ENCODE measurements around the gene PLOD2. TPM values are rescaled to one million over a fixed set of nuclear protein-coding genes. Genes with fewer than 3 reads are reported as not detected.

PLOD2 gene
- polyA plus RNA-seq, 4 donors = 17.8 to 118 (median 21.5) TPM

- Histone ChIP-seq H3K4me1 (ENCODE audit: control insufficient read depth in 3 of 3, insufficient read depth in 2 of 3, low read depth in 1 of 3, low read length in 2 of 3) (peaks cover 0 to 12% (median 4%) of the 10 kb centered on the region in 3 donors), H3K36me3 (ENCODE audit: control insufficient read depth in 3 of 3, insufficient read depth in 2 of 3, low read depth in 1 of 3, low read length in 3 of 3) (no peaks in the 10 kb centered on the region), H3K27me3 (ENCODE audit: control insufficient read depth in 3 of 3, insufficient read depth in 3 of 3, low read length in 3 of 3) (no peaks in the 10 kb centered on the region), H3K4me3 (ENCODE audit: low read depth in 1 of 3, low read length in 3 of 3) (no peak overlapping the region), H3K9me3 (ENCODE audit: control insufficient read depth in 2 of 2, insufficient read depth in 1 of 2, low read depth in 1 of 2, low read length in 1 of 2) (no peaks in the 10 kb centered on the region), H3K27ac (ENCODE audit: low read depth in 1 of 3, low read length in 2 of 3) (no peak overlapping the region)
- WGBS, 3 donors = 85 to 89% (median 87%) methylated on average over 5 of the region's 5 CpGs
- DNase-seq (no peak), FAIRE-seq (no peak)
These were observed 29.2 kb downstream of the PLOD2 start for GRCh38 chr3:146131616-146132410.

GRCh38 chr3:146130881-146131371 lies 30.1 kb downstream of the PLOD2 start:
- WGBS, 3 donors = 90 to 91% (median 90%) methylated on average over 2 of the region's 2 CpGs
- Histone ChIP-seq H3K36me3 (ENCODE audit: control insufficient read depth in 3 of 3, insufficient read depth in 2 of 3, low read depth in 1 of 3, low read length in 3 of 3) (no peaks in the 10 kb centered on the region), H3K9me3 (ENCODE audit: control insufficient read depth in 2 of 2, insufficient read depth in 1 of 2, low read depth in 1 of 2, low read length in 1 of 2) (no peaks in the 10 kb centered on the region), H3K27ac (ENCODE audit: low read depth in 1 of 3, low read length in 2 of 3) (no peak overlapping the region), H3K27me3 (ENCODE audit: control insufficient read depth in 3 of 3, insufficient read depth in 3 of 3, low read length in 3 of 3) (no peaks in the 10 kb centered on the region), H3K4me3 (ENCODE audit: low read depth in 1 of 3, low read length in 3 of 3) (no peak overlapping the region), H3K4me1 (ENCODE audit: control insufficient read depth in 3 of 3, insufficient read depth in 2 of 3, low read depth in 1 of 3, low read length in 2 of 3) (peaks cover 0 to 12% (median 4%) of the 10 kb centered on the region in 3 donors)
- no peak for FAIRE-seq
- no peak for DNase-seq

- no peak overlapping the region for H3K27ac ChIP-seq (ENCODE audit: low read depth in 1 of 3, low read length in 2 of 3)
- no peaks in the 10 kb centered on the region for H3K9me3 ChIP-seq (ENCODE audit: control insufficient read depth in 2 of 2, insufficient read depth in 1 of 2, low read depth in 1 of 2, low read length in 1 of 2)
- FAIRE-seq = no peak
- no peak for DNase-seq
- peaks cover 0 to 12% (median 4%) of the 10 kb centered on the region in 3 donors for H3K4me1 ChIP-seq (ENCODE audit: control insufficient read depth in 3 of 3, insufficient read depth in 2 of 3, low read depth in 1 of 3, low read length in 2 of 3)
- H3K27me3 ChIP-seq (ENCODE audit: control insufficient read depth in 3 of 3, insufficient read depth in 3 of 3, low read length in 3 of 3) = no peaks in the 10 kb centered on the region
- no peak overlapping the region for H3K4me3 ChIP-seq (ENCODE audit: low read depth in 1 of 3, low read length in 3 of 3)
- 66 to 75% (median 68%) methylated on average over 3 of the region's 3 CpGs for WGBS, 3 donors
- peaks cover 0 to 4% (median 0%) of the 10 kb centered on the region in 3 donors for H3K36me3 ChIP-seq (ENCODE audit: control insufficient read depth in 3 of 3, insufficient read depth in 2 of 3, low read depth in 1 of 3, low read length in 3 of 3)
These were observed 31.2 kb downstream of the PLOD2 start for GRCh38 chr3:146129750-146130149.

DNA sequence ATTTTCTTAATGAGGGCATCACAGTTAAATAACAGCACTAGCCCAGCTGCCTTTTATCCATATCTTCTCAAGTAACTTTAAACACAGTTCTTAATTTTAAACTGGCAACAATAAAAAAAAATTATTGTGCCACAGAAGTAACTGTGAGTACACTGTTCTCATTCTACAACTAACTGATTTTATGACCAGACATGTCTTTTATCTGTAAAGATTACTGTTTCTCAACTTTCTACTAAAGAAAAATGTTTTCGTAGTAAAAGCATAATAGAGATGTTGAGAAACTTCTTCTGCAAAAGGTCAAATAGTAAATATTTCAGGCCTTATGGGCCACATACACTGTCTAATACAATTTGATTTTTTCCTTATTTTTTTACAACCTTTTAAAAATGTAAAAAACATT lies 32.0 kb downstream of the PLOD2 start:
- WGBS, 3 donors = 83 to 89% (median 83%) methylated on average over 1 of the region's 1 CpG

GRCh38 chr3:146128179-146128578 lies 32.8 kb downstream of the PLOD2 start:
- 19 to 54% (median 26%) methylated on average over 1 of the region's 1 CpG for WGBS, 3 donors
- Histone ChIP-seq H3K4me3 (ENCODE audit: low read depth in 1 of 3, low read length in 3 of 3) (no peak overlapping the region), H3K36me3 (ENCODE audit: control insufficient read depth in 3 of 3, insufficient read depth in 2 of 3, low read depth in 1 of 3, low read length in 3 of 3) (peaks cover 0 to 4% (median 0%) of the 10 kb centered on the region in 3 donors), H3K27me3 (ENCODE audit: control insufficient read depth in 3 of 3, insufficient read depth in 3 of 3, low read length in 3 of 3) (no peaks in the 10 kb centered on the region), H3K9me3 (ENCODE audit: control insufficient read depth in 2 of 2, insufficient read depth in 1 of 2, low read depth in 1 of 2, low read length in 1 of 2) (no peaks in the 10 kb centered on the region), H3K27ac (ENCODE audit: low read depth in 1 of 3, low read length in 2 of 3) (no peak overlapping the region), H3K4me1 (ENCODE audit: control insufficient read depth in 3 of 3, insufficient read depth in 2 of 3, low read depth in 1 of 3, low read length in 2 of 3) (peaks cover 0 to 12% (median 0%) of the 10 kb centered on the region in 3 donors)
- DNase-seq = no peak
- FAIRE-seq = no peak

More for the DNA sequence above, 32.0 kb downstream of the PLOD2 start:
- Histone ChIP-seq H3K27me3 (ENCODE audit: control insufficient read depth in 3 of 3, insufficient read depth in 3 of 3, low read length in 3 of 3) (no peaks in the 10 kb centered on the region), H3K27ac (ENCODE audit: low read depth in 1 of 3, low read length in 2 of 3) (no peak overlapping the region), H3K9me3 (ENCODE audit: control insufficient read depth in 2 of 2, insufficient read depth in 1 of 2, low read depth in 1 of 2, low read length in 1 of 2) (no peaks in the 10 kb centered on the region), H3K4me3 (ENCODE audit: low read depth in 1 of 3, low read length in 3 of 3) (no peak overlapping the region), H3K36me3 (ENCODE audit: control insufficient read depth in 3 of 3, insufficient read depth in 2 of 3, low read depth in 1 of 3, low read length in 3 of 3) (peaks cover 0 to 4% (median 0%) of the 10 kb centered on the region in 3 donors), H3K4me1 (ENCODE audit: control insufficient read depth in 3 of 3, insufficient read depth in 2 of 3, low read depth in 1 of 3, low read length in 2 of 3) (peaks cover 0 to 12% (median 4%) of the 10 kb centered on the region in 3 donors)
- FAIRE-seq (no peak), DNase-seq (no peak)

GRCh38 chr3:146125951-146126350 lies 35.0 kb downstream of the PLOD2 start:
- Histone ChIP-seq H3K27ac (ENCODE audit: low read depth in 1 of 3, low read length in 2 of 3) (no peak overlapping the region), H3K9me3 (ENCODE audit: control insufficient read depth in 2 of 2, insufficient read depth in 1 of 2, low read depth in 1 of 2, low read length in 1 of 2) (no peaks in the 10 kb centered on the region), H3K4me1 (ENCODE audit: control insufficient read depth in 3 of 3, insufficient read depth in 2 of 3, low read depth in 1 of 3, low read length in 2 of 3) (peaks cover 0 to 12% (median 0%) of the 10 kb centered on the region in 3 donors), H3K27me3 (ENCODE audit: control insufficient read depth in 3 of 3, insufficient read depth in 3 of 3, low read length in 3 of 3) (no peaks in the 10 kb centered on the region), H3K4me3 (ENCODE audit: low read depth in 1 of 3, low read length in 3 of 3) (no peak overlapping the region), H3K36me3 (ENCODE audit: control insufficient read depth in 3 of 3, insufficient read depth in 2 of 3, low read depth in 1 of 3, low read length in 3 of 3) (peaks cover 0 to 4% (median 0%) of the 10 kb centered on the region in 3 donors)
- DNase-seq (no peak), FAIRE-seq (no peak)

- DNase-seq (no peak), FAIRE-seq (no peak)
These were observed 36.7 kb downstream of the PLOD2 start for GRCh38 chr3:146124126-146124801.

DNA sequence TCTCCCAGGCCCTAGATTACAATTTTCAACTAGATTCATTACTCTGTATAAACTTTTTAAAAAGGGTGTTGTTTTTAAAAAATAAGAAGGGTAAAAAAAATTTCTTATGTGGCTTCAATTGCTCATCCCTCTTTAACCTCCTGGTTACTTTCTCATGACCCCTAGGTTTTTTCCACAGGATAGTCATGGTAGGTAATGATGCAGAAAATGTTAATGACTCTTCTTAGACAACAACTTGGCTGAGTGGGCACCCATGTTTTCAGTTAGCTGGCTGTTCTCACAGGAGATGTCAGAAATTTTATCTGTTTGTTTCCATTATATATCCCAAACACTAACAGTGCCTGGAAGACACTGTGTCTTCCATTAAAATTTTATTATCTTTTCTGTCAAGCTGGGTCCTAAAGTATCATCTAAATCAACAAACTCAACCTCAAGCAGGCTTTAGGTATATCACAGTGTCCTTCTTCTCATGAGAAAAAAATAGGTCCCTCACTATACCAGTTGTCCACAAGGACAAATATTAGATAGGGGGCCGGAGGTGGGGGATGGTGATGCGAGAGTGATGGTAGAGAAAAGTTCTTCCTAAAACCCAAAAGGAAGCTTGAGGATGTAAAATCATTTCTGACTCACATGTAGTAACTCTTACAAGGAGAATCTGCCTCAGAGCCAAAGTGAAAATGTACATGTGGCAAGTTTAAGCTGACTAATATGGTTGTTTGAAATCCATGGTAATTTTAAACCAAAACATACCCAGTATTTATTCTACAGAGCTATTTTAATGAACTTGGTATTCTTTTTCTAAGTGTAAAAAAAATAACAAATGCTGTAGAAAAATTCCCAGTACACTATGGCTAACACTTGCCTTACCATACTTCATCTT lies 43.3 kb downstream of the PLOD2 start:
- DNase-seq (no peak), FAIRE-seq (no peak)
- H3K9me3 ChIP-seq (ENCODE audit: control insufficient read depth in 2 of 2, insufficient read depth in 1 of 2, low read depth in 1 of 2, low read length in 1 of 2) = peaks cover 0 to 10% of the 10 kb centered on the region in 2 donors
- H3K4me3 ChIP-seq (ENCODE audit: low read depth in 1 of 3, low read length in 3 of 3) = no peak overlapping the region
- H3K27me3 ChIP-seq (ENCODE audit: control insufficient read depth in 3 of 3, insufficient read depth in 3 of 3, low read length in 3 of 3) = no peaks in the 10 kb centered on the region
- no peak overlapping the region for H3K27ac ChIP-seq (ENCODE audit: low read depth in 1 of 3, low read length in 2 of 3)
- H3K4me1 ChIP-seq (ENCODE audit: control insufficient read depth in 3 of 3, insufficient read depth in 2 of 3, low read depth in 1 of 3, low read length in 2 of 3) = no peaks in the 10 kb centered on the region
- 88 to 99% (median 90%) methylated on average over 2 of the region's 2 CpGs for WGBS, 3 donors
- peaks cover 0 to 12% (median 5%) of the 10 kb centered on the region in 3 donors for H3K36me3 ChIP-seq (ENCODE audit: control insufficient read depth in 3 of 3, insufficient read depth in 2 of 3, low read depth in 1 of 3, low read length in 3 of 3)

More at GRCh38 chr3:146124126-146124801, 36.7 kb downstream of the PLOD2 start:
- Histone ChIP-seq H3K27ac (ENCODE audit: low read depth in 1 of 3, low read length in 2 of 3) (no peak overlapping the region), H3K36me3 (ENCODE audit: control insufficient read depth in 3 of 3, insufficient read depth in 2 of 3, low read depth in 1 of 3, low read length in 3 of 3) (peaks cover 0 to 7% (median 0%) of the 10 kb centered on the region in 3 donors), H3K4me1 (ENCODE audit: control insufficient read depth in 3 of 3, insufficient read depth in 2 of 3, low read depth in 1 of 3, low read length in 2 of 3) (peaks cover 0 to 7% (median 0%) of the 10 kb centered on the region in 3 donors), H3K9me3 (ENCODE audit: control insufficient read depth in 2 of 2, insufficient read depth in 1 of 2, low read depth in 1 of 2, low read length in 1 of 2) (no peaks in the 10 kb centered on the region), H3K27me3 (ENCODE audit: control insufficient read depth in 3 of 3, insufficient read depth in 3 of 3, low read length in 3 of 3) (no peaks in the 10 kb centered on the region), H3K4me3 (ENCODE audit: low read depth in 1 of 3, low read length in 3 of 3) (no peak overlapping the region)
- 55 to 70% (median 59%) methylated on average over 6 of the region's 6 CpGs for WGBS, 3 donors
